K562 (cell line): ENCODE data around the gene CHAMP1. TPM values are rescaled to one million over a fixed set of nuclear protein-coding genes. Genes with fewer than 3 reads are reported as not detected.

ENCODE experiments used
- HES1 ChIP-seq: fragments of 450-650 bp; IDR thresholded peaks from 2 replicates; pipeline ENCODE4 v1.6.1; 2016; ENCODE audit warnings: low read depth, mild to moderate bottlenecking, moderate library complexity
- REST ChIP-seq, 2 experiments: fragments of 450-650 bp; formaldehyde crosslinking in 1 of 2; IDR thresholded peaks; 2 replicates each; pipeline versions ENCODE4 v1.4.0 to v1.6.1; 2014 to 2020; ENCODE audit warnings: mild to moderate bottlenecking in 2 of 2, borderline replicate concordance in 1 of 2, low read depth in 1 of 2
- polyA plus RNA-seq, 8 experiments: library from polyadenylated mRNA; depleted of rRNA in 4 of 8; stranded (reverse) in 5 of 8; unstranded in 3 of 8; fragments of >200 nt; fragmentation: Nextera tagmentation in 2 of 8; fragmentation: Illumina TruSeq in 1 of 8; extraction: Ambion mirVana in 2 of 8; extraction: Trizol in 1 of 8; gene quantifications; 2 replicates each; pipeline versions ENCODE4 v1.2.1 to v1.2.3, GENCODE V29; 2011 to 2014; ENCODE audit warnings: inconsistent platforms in 1 of 8, missing spikeins in 1 of 8
- total RNA-seq, 7 experiments: library from RNA; depleted of rRNA in 6 of 7; stranded (reverse); fragments of >200 nt in 6 of 7; fragmentation: Illumina TruSeq in 2 of 7; extraction: Trizol in 2 of 7; gene quantifications; 2 replicates each; pipeline versions ENCODE4 v1.2.1 to v1.2.3, GENCODE V29; 2011 to 2021; ENCODE audit warnings: low replicate concordance in 1 of 7

Gene CHAMP1
- total and polyA plus RNA-seq, 9 of the 15 experiments (the other 6 are each of a cell fraction or from before 2014, with no cell fraction given), result 0.70 to 40.6 (median 15.3) TPM

- peak; percentile 28; the same call in 1 of the 2 replicates for TF ChIP-seq REST (IDR thresholded peaks at IDR 0.05; ENCODE audit: borderline replicate concordance)
- TF ChIP-seq REST (CRISPR knock-in tag; IDR thresholded peaks at IDR 0.05; ENCODE audit: low read depth), result 0 out of 2 replicates have a peak, but pooled peaks have one; percentile 61
- peak; percentile 76 for TF ChIP-seq HES1
- TF ChIP-seq, all 486 proteins: peak for 115
Observed at GRCh38 chr13:114281351-114282040, 32.8 kb upstream of the CHAMP1 start, which contains the start of gene UPF3A (continued).
